Fibroblast of the aortic adventitia (primary cell): Measurements from ENCODE around the gene ZC2HC1C. TPM values are rescaled to one million over a fixed set of nuclear protein-coding genes. Genes with fewer than 3 reads are reported as not detected.
A peak's percentile ranks its signal among the peaks of the same experiment; 100 is the strongest.

Source experiments
- DNase-seq: peaks from one replicate; pipeline ENCODE4 v3.0.0-alpha.2; 2010; ENCODE audit warnings: low read depth
- H3K4me3 ChIP-seq: 2 replicates; pipeline ENCODE4 v1.5.1; 2011; ENCODE audit warnings: low read depth, mild to moderate bottlenecking, control low read depth, low read length, moderate library complexity
- CTCF ChIP-seq: IDR thresholded peaks from 2 replicates; pipeline ENCODE4 v1.5.1; 2011; ENCODE audit warnings: mild to moderate bottlenecking, low read length, control low read depth, inconsistent platforms; ENCODE audit not compliant: insufficient read depth
- total RNA-seq: library from RNA; depleted of rRNA; stranded (reverse); fragments of >200 nt; gene quantifications from 2 replicates; pipeline ENCODE4 v1.2.3, GENCODE V29; 2012; ENCODE audit warnings: low replicate concordance

Gene ZC2HC1C
- total RNA-seq, 1 donor, result 0.90 TPM

- peak; percentile 44 for DNase-seq
- no peak overlapping the region for H3K4me3 ChIP-seq
- TF ChIP-seq CTCF, result no peak
Observed at GRCh38 chr14:75046899-75047298, 22.5 kb upstream of the ZC2HC1C start.

DNA sequence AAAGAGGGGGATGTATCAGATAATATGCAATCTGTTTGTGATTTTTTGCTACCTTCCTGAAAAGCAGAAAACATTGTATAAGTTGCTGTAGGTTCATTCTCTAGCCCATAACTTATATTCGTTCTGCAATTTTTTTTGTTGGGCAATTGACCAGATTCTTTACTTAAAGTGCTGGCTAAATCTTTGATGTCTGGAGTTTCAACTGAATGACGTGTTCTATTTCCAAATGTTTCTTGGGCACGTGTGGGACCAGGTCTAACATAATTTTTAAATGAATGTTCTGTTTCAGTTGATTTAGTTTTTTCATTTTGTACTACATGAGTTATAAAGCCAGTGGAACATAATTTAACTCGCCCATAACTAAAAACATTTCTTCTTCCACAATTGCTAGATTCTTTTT, 21.9 kb upstream of the ZC2HC1C start:
- DNase-seq, result no peak
- TF ChIP-seq CTCF, result no peak
- no peak overlapping the region for H3K4me3 ChIP-seq

- no peak for DNase-seq
- no peak overlapping the region for H3K4me3 ChIP-seq
- no peak for TF ChIP-seq CTCF
Observed at GRCh38 chr14:75048101-75048500, 21.3 kb upstream of the ZC2HC1C start.

GRCh38 chr14:75049136-75049535, 20.3 kb upstream of the ZC2HC1C start:
- H3K4me3 ChIP-seq, result peak overlapping the region; percentile 39
- TF ChIP-seq CTCF, result no peak
- DNase-seq, result peak; percentile 69

- DNase-seq, result peak; percentile 79
Observed at GRCh38 chr14:75049731-75050201, 19.7 kb upstream of the ZC2HC1C start.

GRCh38 chr14:75050852-75051555, 18.4 kb upstream of the ZC2HC1C start, which contains the start of gene MLH3:
MLH3 (minus strand) TSS chr14:75051467; CDS start chr14:75049655, 1,812 bp downstream.
- peak; percentile 79 for DNase-seq
- peak within 1 kb of the TSS; percentile 65 for H3K4me3 ChIP-seq
- TF ChIP-seq CTCF, result no peak

More at GRCh38 chr14:75049731-75050201, 19.7 kb upstream of the ZC2HC1C start:
- no peak overlapping the region for H3K4me3 ChIP-seq
- TF ChIP-seq CTCF, result no peak
